ENCODE results near the gene WDR48.
A peak's percentile ranks its signal among the peaks of the same experiment; 100 is the strongest.

Gene WDR48

GRCh38 chr3:39064646-39065045 is 12.8 kb downstream of the WDR48 start:
- no peak for DNase-seq

DNA sequence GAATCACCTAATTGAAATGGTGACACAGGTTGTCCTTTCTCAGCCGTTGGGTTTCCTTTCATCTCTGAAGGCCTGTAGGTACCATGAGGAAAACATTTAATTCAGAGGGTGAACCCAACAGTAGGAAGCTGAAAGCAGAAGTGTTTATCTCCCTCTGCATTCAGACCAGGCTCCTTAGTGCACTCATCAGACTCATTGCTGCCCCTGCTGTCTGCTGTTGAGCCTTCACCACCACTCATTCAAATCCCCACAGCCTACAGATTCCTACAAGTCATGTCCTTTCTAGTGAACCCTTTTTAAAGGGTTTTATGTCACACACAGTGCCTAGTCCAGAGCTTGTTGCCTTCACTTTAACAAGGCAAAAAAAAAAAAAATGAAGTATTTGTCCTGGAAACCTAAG is 13.4 kb downstream of the WDR48 start:
- DNase-seq: no peak

- no peak for DNase-seq
These were observed 15.5 kb downstream of the WDR48 start for GRCh38 chr3:39067286-39067685.

DNA sequence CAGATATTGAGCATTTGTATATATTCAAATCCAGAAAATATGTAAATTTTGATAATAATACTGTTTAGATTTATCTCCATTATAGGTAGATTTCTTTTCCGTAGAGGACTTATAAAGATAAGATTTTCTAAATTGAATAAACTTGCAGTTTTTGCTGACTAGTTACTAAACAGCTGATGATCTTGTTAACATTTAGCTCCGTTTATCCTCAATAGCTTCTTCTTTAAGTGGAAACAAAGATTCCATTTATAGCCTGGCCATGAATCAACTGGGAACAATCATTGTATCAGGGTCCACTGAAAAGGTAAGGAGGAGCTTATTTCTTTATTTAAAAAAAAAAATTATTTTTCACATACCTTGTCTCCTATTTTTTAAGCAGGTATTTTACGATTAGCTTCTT is 16.7 kb downstream of the WDR48 start:
- no peak for DNase-seq

- no peak for DNase-seq
These were observed 24.1 kb downstream of the WDR48 start for GRCh38 chr3:39075910-39076309.

- no peak for DNase-seq
These were observed 27.7 kb downstream of the WDR48 start for GRCh38 chr3:39079530-39079929.

DNA sequence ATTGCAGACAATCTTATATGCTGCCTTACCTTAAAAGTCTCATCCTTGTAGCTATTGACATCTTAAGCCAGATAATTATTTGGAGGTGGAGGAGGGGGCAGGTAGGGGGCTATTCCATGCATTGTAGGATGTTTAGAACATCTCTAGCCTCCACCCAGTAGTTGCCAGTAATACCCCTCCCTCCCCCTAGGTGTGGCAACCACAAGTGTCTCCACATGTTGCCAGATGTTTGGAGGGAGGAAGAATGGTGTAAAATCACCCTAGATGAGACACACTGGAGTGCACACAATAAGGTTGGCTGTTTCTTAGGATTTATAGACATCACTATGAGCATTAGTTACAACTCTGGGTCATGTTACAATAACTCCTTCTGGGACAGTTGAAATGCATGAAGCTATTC is 28.2 kb downstream of the WDR48 start:
- no peak for DNase-seq

GRCh38 chr3:39082666-39083313 is 31.0 kb downstream of the WDR48 start:
- no peak for DNase-seq

DNA sequence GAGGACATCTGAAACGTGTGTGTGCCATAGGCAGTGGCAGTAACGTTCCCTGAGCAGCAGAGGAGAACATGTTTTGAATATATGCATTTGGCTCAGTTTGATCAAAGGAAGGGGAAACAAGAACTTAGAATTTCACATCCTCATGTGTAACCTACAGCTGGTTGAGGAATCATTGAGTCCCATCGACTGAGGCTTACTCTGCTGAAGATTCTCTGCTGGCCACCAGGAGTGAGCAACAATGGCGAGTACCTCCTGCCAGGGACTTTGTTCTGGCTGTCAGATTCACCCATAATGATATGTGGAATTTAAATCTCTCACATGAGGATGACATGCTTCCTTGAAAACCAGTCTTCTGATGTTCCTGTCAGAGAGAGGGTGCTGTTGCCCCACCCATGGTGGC is 34.3 kb downstream of the WDR48 start:
- no peak for DNase-seq

GRCh38 chr3:39088456-39088855 is 36.6 kb downstream of the WDR48 start:
- no peak for DNase-seq

DNA sequence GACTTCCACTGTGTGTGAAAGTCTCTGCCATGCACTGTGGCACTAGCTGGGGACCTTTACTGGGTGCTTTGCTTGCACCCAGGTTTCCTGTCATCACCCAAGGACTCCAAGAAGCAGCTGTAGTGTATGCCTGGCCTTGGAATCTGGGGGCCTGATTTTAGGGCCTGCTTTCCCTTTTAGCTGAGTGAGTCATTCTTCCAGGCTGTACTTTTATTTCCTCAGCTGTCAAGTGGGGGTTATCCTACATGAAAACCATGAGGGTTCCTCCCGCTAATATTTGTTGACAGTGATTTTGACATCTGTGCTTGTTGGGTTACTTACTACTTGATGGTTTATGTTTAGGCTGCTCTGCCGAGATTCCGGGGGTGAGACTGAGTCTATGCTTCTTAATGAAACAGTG is 37.1 kb downstream of the WDR48 start:
- DNase-seq: no peak

DNA sequence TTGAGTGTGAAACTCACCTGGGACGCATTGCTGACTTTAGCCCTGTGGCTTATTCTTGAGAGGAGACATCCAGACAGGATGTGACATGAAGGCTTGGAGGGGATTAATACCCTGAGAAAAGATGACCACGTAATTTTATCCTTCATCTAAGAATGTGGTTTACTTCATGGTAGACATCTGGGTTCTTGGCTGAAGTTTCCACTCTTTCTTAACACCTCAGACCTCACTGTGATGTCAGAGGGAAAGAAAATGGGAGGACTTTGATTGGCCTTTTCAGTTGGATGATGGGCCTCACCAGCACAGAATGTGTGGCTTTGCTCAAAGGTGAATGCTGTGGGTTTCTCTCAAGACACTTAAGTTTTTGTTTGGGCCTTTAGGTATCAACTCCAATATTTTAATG is 39.1 kb downstream of the WDR48 start:
- no peak for DNase-seq

DNA sequence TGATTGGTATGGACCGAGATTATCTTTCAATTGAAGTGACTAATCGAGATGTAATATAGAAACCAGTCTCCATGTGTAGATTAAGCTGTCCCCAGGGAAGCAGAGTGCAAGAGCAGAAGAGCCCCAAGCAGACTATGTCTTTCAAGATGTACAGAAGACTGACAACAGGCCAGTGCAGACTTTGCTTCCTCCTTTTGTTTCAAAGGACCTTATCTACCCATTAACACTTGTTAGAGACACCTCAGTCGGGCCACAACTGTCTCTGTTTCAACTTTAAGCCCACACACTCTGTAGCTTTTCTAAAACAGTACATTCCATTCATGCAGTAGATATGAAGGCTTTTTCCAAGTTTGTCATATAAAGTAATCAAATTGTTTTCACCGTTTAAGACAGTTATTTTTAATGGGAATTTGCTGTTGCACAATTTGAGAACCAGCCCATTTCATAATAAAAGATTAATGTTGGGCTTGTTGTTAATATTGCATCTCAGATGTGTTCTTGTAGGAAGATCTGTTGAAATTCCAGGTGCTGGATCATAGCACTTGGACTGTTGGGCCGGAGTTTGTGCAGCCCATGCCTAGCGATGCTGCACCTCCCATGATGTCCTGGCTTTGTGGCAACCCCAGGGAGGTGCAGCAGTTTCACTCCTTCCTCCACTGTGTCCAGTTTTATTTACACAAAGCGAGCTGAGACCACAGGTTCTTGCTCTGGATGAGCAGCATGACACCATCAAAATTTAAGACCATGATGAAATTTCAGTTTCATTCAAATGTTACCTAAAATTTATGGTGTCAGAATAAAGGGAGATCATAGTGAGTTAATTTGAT is 43.2 kb downstream of the WDR48 start:
- DNase-seq: no peak

- DNase-seq: no peak
These were observed 44.0 kb downstream of the WDR48 start for GRCh38 chr3:39095778-39096177.

- no peak for DNase-seq
These were observed 45.0 kb downstream of the WDR48 start for GRCh38 chr3:39096775-39097174.

DNA sequence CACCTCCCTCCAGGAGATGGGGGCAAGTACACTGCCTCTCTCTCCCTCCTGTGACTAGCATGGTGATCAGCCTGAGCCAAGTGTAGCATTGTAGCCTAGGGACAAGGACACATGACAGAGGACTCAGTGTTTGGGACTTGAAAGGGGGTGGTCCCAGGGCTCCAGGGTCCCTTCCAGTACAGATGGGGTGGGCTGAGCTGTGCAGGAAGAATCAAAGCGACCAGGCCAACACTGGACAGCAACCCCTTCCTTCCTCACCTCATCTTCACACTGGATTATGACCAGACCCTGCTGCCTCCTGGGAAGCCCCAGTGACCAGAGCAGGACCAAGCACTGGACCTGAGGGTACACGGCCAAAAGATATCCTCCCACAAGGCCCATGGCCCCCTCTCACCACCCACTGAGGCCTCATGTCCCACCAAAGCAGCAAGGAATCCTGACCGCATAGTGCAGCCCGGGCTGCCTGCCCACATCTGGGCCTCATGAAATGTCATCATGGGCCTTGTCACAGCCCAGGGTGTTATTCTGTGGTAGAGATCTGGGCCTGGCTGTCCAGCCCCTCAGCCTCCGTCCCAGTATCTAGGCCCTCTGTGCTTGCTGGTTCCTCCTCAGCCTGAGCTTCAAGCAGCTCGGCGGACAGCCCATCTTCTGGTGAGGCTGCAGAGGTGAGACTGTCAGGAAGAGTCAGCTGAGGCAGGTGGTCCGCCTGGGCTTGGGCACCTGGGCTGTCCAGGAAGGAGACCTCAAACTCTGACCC is 46.1 kb downstream of the WDR48 start:
- DNase-seq: no peak

- no peak for DNase-seq
These were observed 46.7 kb downstream of the WDR48 start for GRCh38 chr3:39098473-39099000.

DNA sequence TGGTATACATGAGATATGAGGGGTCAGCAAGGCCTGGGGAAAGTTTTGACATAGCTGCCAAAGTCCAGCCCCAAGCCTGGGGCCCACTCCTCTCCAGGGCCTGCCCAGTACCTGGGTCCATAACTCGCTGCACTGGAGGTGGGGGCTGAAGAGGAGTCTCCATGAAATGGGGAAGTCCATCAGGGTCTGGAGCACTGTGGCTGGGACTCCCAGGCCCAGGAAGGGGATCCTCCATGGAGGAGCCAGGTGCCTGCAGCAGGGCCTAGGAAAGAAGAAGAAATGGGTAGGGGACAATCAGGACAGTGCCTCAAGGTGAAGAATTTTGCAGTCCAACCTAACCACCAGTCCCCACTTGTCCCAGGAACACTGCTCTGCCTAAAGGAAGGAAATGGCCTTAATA is 47.4 kb downstream of the WDR48 start:
- no peak for DNase-seq

DNA sequence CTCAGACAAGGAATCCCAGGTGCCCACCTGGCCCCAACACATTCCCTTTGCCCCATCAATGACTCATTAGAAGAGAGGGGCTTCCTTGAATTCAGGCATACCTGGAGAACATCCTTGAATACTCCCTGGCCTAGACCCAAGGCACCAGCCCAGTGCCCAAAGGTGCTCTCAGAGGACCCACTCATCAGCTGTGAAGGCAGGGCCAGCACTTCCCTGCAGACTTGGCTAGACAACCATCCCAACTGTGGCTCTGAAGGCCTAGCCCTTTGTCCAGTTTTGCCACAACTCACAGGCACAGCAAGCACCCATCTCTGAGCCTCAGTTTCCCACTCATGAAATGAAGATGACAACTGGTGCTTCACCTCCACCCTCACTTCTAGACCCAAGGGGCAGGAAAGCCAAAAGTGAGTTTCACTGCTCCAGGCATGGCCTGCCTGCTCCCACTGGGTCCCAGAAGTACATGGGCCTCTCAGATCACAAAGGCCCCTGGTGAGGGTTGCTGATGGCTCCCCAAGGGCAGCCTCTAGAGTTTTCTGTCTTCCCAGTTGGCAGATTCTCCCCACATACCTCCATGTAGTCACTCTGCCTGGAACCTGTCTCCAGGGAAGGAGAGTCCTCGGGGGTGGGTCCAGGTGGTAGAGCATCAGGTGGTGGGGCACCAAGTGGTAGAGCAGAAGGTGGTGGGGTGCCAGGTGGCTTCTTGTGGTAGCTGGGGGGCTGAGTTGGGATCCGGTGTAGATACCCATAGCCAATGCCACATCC is 48.1 kb downstream of the WDR48 start:
- no peak for DNase-seq

DNA sequence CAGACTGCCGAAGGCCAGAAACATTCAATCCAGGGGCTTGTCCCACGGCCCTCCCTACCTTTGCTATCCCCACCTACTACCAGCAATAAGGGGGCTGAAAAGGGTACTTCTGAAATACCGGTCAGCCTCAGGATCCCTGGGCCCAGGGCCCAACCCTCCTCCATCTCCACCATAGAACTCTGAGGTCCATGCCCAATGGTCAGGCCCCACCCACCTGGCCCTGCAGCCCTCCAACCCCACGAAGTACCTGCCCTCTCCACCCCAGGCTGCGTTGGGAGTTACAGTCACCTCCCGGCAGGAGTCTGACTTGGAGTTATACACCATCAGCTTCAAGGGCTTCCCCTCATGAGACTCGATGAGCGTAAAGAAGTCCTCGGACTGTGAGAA is 48.7 kb downstream of the WDR48 start:
- DNase-seq: no peak

GRCh38 chr3:39101022-39101689 is 49.3 kb downstream of the WDR48 start:
- DNase-seq: peak; percentile 2
